NCI-H345 treated with DMSO at 0.1 percent for 48 hours (cell line): ENCODE data around the gene ZFP91.
A peak's percentile ranks its signal among the peaks of the same experiment; 100 is the strongest.
"Not testable (repeated sequence)": the region's sequence is repeated elsewhere in the genome, so short reads cannot be mapped to it uniquely, and the experiment has no call there.

Experiments
- DNase-seq: peaks from one replicate; lab custom pipeline; 2025; ENCODE audit not compliant: unreplicated experiment; lab: John Stamatoyannopoulos, UW

The ZFP91 gene

DNA sequence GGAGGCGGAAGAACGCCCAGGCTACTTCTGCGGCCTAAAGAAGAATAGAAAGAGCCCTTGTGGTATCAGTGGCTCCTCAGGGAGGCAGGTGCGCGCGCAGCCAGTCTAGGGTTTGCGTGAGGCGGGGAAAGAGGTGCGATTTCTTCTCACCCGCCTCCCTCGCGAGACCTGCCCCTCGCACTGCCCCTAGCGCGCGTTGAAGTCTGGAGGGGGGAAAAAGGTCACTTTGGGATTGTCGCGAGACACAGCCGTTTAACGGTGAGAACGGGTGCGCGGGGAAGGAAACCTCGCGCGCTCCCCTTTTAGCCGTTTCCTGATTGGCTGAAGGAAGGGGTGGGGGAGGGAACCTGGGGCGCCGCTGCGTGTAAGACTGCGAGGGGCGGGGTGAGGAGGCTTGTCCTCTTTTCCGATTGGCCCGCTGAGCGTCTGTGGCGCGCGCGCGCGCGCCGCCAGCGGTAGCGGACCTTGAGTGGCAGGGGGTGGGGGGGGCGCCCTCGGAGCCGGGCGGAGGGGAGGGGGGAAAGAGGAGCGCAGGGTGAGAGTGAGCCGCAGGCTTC is at the start of gene ZFP91:
Gene ZFP91 (plus strand): TSS at position 429 of the 557 bp plus-strand sequence. CDS start 219 bp downstream, outside the sequence.
- DNase-seq, result peak; percentile 90

DNA sequence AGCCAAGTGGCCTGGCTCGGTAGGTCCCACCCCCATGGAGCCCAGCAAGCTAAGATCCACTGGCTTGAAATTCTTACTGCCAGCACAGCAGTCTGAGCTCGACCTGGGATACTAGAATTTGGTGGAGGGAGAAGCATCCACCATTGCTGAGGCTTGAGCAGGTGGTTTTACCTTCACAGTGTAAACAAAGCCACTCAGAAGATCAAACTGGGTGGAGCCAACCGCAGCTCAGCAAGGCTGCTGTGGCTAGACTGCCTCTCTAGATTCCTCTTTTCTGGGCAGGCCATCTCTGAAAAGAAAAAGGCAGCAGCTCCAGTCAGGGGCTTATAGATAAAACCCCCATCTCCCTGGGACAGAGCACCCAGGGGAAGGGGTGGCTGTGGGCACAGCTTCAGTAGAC is 48.6 kb upstream of the ZFP91 start:
- no peak for DNase-seq

- DNase-seq, result no peak
These were observed 47.0 kb upstream of the ZFP91 start for GRCh38 chr11:58531865-58532341.

DNA sequence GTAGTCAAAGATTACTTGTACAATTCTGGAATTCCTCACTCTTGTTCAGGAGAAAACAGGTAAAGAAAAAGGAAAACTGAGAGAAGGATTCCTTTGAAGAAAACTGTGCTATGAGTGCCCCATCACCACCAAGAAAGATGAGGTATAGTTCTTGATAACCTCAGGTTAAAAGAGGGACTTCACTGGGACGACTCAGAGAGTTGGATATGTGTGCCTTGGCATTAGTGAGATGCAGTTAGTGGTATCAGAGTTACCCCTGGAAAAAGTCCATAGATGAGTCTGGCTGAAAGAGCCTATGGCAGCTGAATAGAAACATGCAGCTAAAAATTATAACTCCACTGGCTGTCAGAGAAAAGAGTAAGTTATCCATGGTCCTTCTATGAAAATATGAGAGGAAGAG is 32.0 kb upstream of the ZFP91 start:
- no peak for DNase-seq

DNA sequence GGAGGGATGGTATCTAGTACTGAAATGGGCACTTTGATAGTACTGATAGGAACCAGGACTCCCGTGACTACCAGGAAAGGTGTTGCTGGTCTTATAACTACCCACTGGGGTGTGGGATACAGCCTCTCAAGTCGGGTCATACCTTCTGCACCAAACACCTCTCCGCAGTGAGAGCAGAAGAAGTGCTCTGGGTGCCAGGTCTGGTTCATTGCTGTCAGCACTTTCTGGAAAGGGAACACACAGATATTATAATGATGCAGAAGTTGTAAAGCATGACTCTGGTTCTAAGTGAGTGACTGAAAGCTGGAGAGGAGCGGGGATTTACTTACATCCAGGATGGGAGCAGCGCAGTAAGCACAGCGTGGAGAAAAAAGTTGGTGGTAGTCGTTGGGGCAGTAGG is 29.2 kb upstream of the ZFP91 start:
- no peak for DNase-seq

DNA sequence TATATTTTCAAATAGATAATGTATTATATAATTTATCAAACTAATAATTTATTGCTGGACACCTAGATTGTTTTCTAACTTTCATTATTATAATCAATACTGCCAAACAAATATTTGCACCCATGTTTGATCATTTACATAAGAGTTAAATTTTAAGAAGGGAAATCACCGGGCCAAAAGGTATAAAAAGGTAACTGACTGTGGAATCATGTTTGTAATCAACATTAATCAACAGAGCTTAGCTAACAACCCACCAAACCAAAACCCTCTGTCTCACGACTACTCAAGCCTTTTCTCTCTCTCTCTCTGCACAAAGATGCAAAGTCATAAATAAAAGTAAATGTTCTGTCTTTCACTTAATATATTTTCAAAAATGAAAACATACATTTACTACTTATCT is 18.0 kb upstream of the ZFP91 start:
- DNase-seq, result no peak

DNA sequence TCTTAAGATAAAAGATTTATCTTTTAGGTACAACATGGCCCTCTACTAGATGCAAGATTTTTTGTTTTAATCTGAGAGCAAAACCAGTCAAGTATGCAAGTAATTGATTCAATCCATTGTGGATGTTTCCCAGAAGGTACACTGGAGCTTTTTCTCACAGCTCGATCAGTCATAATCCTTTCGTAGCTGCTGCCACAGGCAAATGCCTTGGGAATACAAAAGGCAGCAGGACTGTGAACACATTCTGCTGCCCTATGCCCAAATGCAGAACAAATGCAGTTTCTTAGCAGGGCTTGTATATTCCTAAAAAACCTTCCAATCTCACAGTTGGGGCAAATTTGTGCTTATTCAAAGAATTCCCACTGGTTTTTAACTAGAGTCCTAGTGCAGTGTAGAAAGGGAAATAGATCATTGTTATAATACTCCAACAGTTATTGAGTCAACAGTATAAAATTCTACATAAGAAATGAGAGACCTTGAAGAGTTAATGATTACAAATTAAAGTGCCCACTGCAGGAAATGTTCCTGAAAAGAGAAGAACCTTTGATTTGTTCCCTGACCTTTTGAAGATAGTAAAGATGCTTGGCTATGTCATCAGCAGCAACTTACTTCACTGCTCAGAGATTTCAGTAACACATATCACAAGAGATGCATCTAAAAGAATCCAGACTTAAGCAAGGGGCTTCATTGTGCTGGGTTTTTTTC is 17.3 kb upstream of the ZFP91 start:
- no peak for DNase-seq

DNA sequence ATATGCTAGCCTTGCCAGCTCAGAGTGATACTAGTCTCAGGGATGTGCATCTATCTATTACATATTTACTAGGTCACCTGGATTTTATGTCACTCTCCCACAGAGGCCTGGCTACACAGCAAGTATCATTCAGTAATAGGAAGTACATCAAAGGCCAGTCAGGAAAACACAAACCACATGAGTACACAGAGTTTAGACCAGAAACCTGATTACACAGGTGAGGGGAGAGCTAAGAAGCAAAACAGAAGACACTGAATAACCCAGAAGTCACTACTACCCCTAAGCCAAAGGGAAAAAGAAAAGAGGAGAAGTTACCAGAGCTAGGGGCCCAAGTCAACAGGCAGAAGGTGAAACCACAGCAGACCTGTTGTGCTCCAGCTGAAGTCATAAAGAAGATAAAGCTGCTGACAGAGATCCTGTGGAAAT is 16.5 kb upstream of the ZFP91 start:
- no peak for DNase-seq

DNA sequence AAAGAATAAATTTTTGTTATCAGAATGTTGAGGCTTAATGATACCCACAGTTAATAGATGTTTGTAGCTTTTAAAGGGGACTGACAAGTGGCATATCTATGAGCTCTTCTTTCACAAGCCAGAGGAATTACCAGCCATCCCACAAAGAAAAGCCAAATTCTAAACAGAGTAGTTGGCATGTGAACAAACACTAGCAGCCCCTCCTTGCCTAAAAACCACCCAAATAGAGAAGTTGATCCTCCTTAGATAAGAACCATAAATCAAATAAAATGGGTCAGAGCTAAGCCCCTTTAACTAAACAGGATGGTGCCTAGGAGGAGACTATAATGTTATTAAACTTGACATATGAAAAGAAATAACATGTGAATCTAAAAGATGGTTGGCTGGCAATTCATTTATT is 14.6 kb upstream of the ZFP91 start:
- DNase-seq, result no peak

GRCh38 chr11:58567889-58568512 is 10.9 kb upstream of the ZFP91 start:
- DNase-seq, result no peak

GRCh38 chr11:58572906-58573305 is 6.0 kb upstream of the ZFP91 start:
- not testable (repeated sequence) for DNase-seq

DNA sequence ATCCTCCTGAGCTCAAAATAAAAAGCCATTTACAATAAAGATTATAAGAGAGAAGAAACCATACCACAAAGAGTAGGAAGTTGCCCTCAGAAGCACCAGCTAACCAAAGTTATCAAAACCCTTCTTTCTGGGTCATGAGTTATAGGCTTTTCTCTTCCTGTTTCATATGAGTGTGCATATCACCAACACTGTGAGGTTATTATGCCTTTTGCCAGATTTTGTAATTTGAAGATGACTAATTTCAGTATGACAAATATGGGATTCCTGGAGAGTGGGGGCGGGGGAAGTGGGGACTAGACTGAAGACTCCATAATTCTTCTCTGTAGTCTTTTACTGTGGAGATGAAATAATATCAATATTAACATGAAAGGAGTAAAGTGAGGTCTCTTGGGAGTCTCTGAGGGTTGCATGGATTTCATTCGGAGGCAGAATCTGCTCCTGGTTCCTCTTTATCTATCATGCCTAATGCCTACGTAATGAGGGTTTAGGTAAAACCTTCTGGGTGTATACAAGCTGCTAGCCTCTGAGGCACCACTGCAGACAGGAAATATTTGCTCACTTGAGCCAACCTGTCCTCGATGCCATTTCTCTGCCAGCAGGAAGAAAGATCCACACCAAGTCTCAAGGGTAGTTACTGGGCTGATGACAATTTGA is 5.3 kb upstream of the ZFP91 start:
- DNase-seq, result no peak

- no peak for DNase-seq
These were observed 4.0 kb upstream of the ZFP91 start for GRCh38 chr11:58574881-58575280.

DNA sequence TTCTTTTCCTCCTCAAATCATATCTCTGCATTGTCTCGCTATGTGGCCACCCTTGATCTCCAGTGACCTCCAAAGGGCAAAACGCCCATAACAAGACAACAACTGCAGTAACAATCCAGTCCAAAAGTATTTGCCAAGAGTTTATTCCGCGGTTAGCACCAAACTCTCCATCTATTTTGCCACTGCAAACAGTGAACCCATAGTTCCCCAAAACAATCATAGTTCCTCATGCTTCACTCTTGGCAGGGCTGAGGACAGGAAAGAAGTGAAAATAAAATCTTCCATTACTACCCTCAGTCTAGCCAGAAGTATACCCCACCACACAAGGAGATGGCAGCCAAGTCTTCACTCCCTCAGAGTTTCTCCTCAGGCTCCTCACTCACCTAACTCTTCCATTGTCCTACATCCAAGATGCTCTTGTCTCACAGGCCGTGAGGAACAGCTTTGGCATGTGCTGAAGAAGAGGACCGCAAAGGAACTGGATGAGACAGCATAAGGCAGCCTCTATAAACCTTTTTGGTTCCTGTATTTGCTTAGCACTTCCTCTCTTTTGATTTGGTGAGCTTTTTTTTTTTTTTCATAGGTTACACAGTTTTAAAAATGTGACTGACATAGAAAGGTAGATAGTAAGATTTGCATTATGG is 3.4 kb upstream of the ZFP91 start, which contains the start of gene LPXN:
Gene LPXN (minus strand): TSS at position 480 of the 644 bp plus-strand sequence. CDS start 84 bp downstream, at position 396.
- DNase-seq, result no peak

- DNase-seq, result no peak
These were observed 1.9 kb upstream of the ZFP91 start for GRCh38 chr11:58576887-58577471.

DNA sequence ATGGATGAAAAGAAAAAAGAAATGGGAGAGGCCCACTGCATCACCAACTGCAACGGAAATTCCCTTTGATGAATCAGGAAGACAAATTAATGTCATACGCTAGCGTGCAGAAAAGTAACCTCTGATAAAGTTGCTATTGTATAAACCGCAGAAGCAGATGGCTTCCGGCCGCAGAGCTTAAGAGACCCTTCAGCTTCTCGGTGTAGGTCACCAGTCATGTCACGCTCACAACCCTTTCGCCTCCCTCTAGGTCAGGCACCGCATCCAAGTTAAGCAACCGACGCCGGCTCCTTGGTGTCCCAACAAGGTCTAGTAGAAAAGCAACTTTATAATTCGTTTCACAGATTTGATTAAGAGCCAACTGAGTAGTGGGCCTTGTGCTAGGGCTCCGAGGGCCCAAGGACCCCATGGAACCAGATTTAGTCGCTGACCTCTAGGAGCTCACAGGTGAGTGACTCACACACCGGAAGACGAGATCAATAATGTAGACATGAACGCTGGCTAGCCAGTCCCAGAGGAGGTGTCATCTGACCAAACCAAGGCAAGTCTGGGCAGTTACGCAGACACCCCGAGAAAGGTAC is 1.2 kb upstream of the ZFP91 start:
- DNase-seq, result no peak

DNA sequence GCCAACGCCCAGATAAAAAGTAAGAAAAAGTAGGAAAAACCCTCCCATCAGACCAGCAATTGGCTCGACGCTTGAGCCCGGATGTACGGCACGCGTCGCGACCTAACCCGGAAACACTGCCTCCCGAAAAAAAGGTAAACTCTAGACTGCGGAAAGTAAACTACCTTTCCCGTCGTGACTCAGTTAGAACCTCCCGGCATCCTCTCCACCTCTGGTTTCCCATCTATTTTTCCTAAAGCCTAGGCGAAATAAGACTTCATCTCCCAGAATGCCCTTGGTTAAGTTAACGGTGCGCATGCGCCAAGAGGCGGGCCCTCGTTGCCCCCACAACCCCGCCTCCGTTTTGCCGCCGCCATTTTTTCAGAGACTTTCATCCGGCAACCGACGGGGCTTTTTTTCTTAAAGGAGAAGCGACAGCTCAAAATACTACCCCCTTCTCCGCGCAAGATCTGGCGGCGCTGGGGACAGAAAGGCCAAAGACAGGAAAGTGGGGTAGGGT is 678 bp upstream of the ZFP91 start:
- peak; percentile 98 for DNase-seq

DNA sequence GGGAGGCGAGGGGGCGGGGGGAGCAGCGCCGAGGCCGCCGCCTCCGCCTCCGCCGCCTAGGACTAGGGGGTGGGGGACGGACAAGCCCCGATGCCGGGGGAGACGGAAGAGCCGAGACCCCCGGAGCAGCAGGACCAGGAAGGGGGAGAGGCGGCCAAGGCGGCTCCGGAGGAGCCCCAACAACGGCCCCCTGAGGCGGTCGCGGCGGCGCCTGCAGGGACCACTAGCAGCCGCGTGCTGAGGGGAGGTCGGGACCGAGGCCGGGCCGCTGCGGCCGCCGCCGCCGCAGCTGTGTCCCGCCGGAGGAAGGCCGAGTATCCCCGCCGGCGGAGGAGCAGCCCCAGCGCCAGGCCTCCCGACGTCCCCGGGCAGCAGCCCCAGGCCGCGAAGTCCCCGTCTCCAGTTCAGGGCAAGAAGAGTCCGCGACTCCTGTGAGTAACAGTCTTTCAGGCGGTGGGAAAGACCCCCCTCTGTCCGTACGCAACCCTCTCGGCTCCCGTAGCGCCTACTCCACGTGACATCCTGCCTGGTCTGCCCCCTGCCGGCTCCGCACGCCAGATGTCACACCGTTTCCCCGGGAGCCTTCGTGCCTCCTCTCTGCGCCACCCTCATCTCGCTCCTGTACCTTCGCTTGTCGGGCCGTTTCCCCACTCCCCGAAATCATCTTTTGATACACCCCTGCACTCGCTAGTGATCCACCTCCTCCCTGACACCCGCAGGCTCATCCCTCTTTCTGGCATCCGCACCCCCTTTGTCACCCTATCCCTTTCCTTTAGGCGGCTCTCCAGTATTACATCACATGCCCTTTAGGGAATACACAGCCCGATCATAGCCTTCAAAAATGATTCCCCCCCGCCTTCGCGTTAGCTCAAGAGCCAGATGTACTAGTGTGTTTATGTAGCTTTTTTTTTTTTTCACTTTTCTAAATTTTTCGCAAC is 598 bp downstream of the ZFP91 start:
- peak; percentile 87 for DNase-seq

- DNase-seq, result no peak
These were observed 1.4 kb downstream of the ZFP91 start for GRCh38 chr11:58580311-58580710.
